RKO (cell line): ENCODE results near the gene PIP4K2C.
A peak's percentile ranks its signal among the peaks of the same experiment; 100 is the strongest.
"Not testable (repeated sequence)": the region's sequence is repeated elsewhere in the genome, so short reads cannot be mapped to it uniquely, and the experiment has no call there.

Source experiments
- DNase-seq: peaks from one replicate; pipeline ENCODE4 v3.0.0-alpha.2; 2016; ENCODE audit warnings: low spot score

PIP4K2C gene

DNA sequence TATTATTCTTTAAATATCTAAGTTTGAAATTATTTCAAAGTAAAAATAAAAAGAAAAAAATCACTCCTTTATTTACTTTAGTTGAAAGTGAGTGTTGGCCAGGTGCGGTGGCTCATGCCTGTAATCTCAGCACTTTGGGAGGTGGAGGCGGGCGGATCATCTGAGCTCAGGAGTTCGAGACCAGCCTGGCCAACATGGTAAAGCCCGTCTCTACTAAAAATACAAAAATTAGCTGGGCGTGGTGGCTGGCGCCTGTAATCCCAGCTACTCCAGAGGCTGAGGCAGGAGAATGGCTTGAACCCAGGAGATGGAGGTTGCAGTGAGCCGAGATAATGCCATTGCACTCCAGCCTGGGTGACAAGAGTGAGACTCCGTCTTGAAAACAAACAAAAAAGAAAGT is 45.7 kb downstream of the PIP4K2C start:
- DNase-seq, result not testable (repeated sequence)

DNA sequence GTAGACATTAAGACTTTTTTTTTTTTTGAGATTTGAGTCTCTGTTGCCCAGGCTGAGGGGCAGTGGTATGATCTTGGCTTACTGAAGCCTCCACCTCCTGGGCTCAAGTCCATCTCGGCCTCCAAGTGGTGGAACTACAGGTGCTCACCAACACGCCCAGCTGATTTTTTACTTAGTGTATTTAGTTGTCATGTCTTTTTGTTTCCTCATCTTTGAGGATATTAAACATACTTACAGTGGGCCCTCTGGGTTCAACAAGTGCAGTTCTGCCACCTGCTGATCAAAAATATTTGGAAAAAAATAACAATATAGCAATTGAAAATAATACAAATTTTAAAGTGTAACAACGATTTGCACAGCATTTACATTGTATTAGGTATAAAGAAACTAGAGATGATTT is 46.4 kb downstream of the PIP4K2C start:
- DNase-seq, result peak; percentile 47

DNA sequence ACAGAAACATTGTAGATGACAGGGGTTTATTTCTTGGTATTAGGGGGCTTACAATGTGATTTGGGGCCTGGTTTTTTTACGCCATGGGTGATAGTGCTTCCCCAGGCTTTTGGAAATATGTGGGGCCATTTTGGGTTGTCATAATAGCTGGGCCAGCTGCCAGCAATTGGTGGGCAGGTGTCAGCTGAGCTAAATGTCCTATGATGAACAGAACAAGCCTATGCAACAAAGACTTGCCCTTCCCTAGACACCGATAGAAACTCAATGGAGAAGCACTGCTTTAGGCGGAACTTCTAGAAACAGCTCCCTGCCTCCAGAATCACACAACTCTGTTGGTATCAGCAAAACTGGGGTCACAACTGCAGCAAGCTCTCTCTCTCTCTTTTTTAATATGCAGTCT is 47.1 kb downstream of the PIP4K2C start:
- no peak for DNase-seq

DNA sequence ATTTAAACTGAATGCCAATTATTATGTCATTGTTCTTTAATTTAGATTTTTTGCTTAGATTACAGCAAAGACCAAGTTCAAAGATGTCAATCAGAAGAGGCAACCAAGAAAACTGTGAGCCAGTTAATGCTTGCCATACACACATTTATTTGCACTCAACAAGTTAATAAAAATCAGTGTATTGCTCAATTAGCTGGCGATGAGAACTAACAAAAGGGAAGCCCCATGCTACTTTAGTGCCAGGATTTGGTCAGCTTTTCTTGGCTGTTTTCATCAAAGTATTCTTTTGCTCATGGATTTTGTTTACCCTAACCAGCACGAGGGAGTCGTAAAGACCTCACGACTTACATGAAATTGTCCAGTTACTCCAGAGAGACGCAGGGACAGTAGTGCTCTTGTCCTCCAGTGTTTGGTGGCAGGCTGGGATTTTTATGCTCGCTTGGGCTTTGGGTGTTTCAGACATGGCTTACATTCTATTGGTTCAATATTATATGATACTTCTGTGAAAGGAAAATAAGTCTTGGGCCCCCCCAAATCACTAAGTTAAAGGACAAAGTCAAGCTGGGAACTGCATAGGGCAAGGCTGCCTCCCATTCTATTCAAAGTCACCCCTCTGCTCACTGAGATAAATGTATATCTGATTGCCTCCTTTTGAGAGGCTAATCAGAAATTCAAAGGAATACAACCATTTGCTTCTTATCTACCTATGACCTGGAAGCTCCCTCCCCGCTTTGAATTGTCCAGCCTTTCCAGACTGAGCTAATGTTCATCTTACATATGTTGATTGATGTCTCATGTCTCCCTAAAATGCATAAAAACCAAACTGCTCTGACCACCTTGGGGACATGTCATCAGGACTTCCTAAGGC is 49.4 kb downstream of the PIP4K2C start:
- no peak for DNase-seq

GRCh38 chr12:57641699-57642442 is 50.9 kb downstream of the PIP4K2C start:
- no peak for DNase-seq

DNA sequence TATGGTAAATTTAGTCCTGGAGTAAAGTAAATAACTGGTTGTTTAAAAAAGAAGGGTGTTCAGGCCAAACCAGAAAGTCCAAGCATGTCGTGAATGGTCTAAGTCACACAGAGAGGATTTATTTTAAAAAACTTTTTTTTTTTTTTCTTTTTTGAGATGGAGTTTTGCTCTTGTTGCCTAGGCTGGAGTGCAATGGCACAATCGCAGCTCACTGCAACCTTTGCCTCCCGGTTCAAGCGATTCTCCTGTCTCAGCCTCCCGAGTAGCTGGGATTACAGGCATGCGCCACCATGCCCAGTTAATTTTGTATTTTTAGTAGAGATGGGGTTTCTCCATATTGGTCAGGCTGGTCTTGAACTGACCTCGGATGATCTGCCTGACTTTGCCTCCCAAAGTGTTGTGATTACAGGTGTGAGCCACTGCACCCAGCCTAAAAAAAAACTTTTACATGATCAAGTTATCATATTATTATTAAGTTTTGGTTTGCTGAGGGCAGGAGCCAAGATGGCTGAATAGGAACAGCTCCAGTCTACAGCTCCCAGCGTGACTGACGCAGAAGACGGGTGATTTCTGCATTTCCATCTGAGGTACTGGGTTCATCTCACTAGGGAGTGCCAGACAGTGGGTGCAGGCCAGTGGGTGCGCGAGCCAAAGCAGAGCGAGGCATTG is 55.1 kb downstream of the PIP4K2C start:
- DNase-seq, result peak; percentile 43

GRCh38 chr12:57646659-57647049 is 55.7 kb downstream of the PIP4K2C start:
- not testable (repeated sequence) for DNase-seq
